ENCODE data around the gene NEDD4L.

The NEDD4L gene

GRCh38 chr18:58314284-58314683 lies 270.3 kb downstream of the NEDD4L start:
- H3K9me3 ChIP-seq (ENCODE audit: insufficient read depth, low read depth, low read length) = no peaks in the 10 kb centered on the region
- H3K27ac ChIP-seq (ENCODE audit: low read depth, low read length) = no peak overlapping the region
- no peak overlapping the region for H3K4me3 ChIP-seq (ENCODE audit: low read length)
- 87% methylated on average over 7 of the region's 7 CpGs for WGBS
- no peaks in the 10 kb centered on the region for H3K27me3 ChIP-seq (ENCODE audit: insufficient read depth, low read length)
- H3K9ac ChIP-seq (ENCODE audit: low read depth, low read length) = no peak overlapping the region
- H3K4me1 ChIP-seq (ENCODE audit: insufficient read depth, low read length) = peaks cover 22% of the 10 kb centered on the region
- H3K36me3 ChIP-seq (ENCODE audit: insufficient read depth, low read length) = no peaks in the 10 kb centered on the region

- H3K27ac ChIP-seq (ENCODE audit: low read depth, low read length) = no peak overlapping the region
- 86% methylated on average over 8 of the region's 8 CpGs for WGBS
- no peaks in the 10 kb centered on the region for H3K27me3 ChIP-seq (ENCODE audit: insufficient read depth, low read length)
- H3K4me3 ChIP-seq (ENCODE audit: low read length) = no peak overlapping the region
- H3K36me3 ChIP-seq (ENCODE audit: insufficient read depth, low read length) = no peaks in the 10 kb centered on the region
- peaks cover 22% of the 10 kb centered on the region for H3K4me1 ChIP-seq (ENCODE audit: insufficient read depth, low read length)
- no peaks in the 10 kb centered on the region for H3K9me3 ChIP-seq (ENCODE audit: insufficient read depth, low read depth, low read length)
- H3K9ac ChIP-seq (ENCODE audit: low read depth, low read length) = no peak overlapping the region
Observed at GRCh38 chr18:58315041-58315440, 271.0 kb downstream of the NEDD4L start.

GRCh38 chr18:58315739-58316215 lies 271.8 kb downstream of the NEDD4L start:
- H3K9ac ChIP-seq (ENCODE audit: low read depth, low read length) = no peak overlapping the region
- WGBS = 82% methylated on average over 15 of the region's 15 CpGs
- no peaks in the 10 kb centered on the region for H3K9me3 ChIP-seq (ENCODE audit: insufficient read depth, low read depth, low read length)
- no peaks in the 10 kb centered on the region for H3K27me3 ChIP-seq (ENCODE audit: insufficient read depth, low read length)
- H3K27ac ChIP-seq (ENCODE audit: low read depth, low read length) = no peak overlapping the region
- no peak overlapping the region for H3K4me3 ChIP-seq (ENCODE audit: low read length)
- no peaks in the 10 kb centered on the region for H3K36me3 ChIP-seq (ENCODE audit: insufficient read depth, low read length)
- H3K4me1 ChIP-seq (ENCODE audit: insufficient read depth, low read length) = peaks cover 22% of the 10 kb centered on the region

GRCh38 chr18:58316396-58317342 lies 272.6 kb downstream of the NEDD4L start:
- no peaks in the 10 kb centered on the region for H3K36me3 ChIP-seq (ENCODE audit: insufficient read depth, low read length)
- H3K9me3 ChIP-seq (ENCODE audit: insufficient read depth, low read depth, low read length) = no peaks in the 10 kb centered on the region
- H3K27ac ChIP-seq (ENCODE audit: low read depth, low read length) = no peak overlapping the region
- peaks cover 22% of the 10 kb centered on the region for H3K4me1 ChIP-seq (ENCODE audit: insufficient read depth, low read length)
- no peak overlapping the region for H3K4me3 ChIP-seq (ENCODE audit: low read length)
- no peaks in the 10 kb centered on the region for H3K27me3 ChIP-seq (ENCODE audit: insufficient read depth, low read length)
- WGBS = 60% methylated on average over 16 of the region's 16 CpGs
- no peak overlapping the region for H3K9ac ChIP-seq (ENCODE audit: low read depth, low read length)

GRCh38 chr18:58319719-58320118 lies 275.7 kb downstream of the NEDD4L start:
- H3K9ac ChIP-seq (ENCODE audit: low read depth, low read length) = no peak overlapping the region
- H3K9me3 ChIP-seq (ENCODE audit: insufficient read depth, low read depth, low read length) = no peaks in the 10 kb centered on the region
- 87% methylated on average over 2 of the region's 2 CpGs for WGBS
- H3K4me1 ChIP-seq (ENCODE audit: insufficient read depth, low read length) = peaks cover 22% of the 10 kb centered on the region
- H3K36me3 ChIP-seq (ENCODE audit: insufficient read depth, low read length) = peaks cover 11% of the 10 kb centered on the region
- H3K4me3 ChIP-seq (ENCODE audit: low read length) = no peak overlapping the region
- no peaks in the 10 kb centered on the region for H3K27me3 ChIP-seq (ENCODE audit: insufficient read depth, low read length)
- H3K27ac ChIP-seq (ENCODE audit: low read depth, low read length) = no peak overlapping the region

- Histone ChIP-seq H3K9ac (ENCODE audit: low read depth, low read length) (no peak overlapping the region), H3K4me1 (ENCODE audit: insufficient read depth, low read length) (peaks cover 14% of the 10 kb centered on the region), H3K36me3 (ENCODE audit: insufficient read depth, low read length) (peaks cover 23% of the 10 kb centered on the region), H3K9me3 (ENCODE audit: insufficient read depth, low read depth, low read length) (no peaks in the 10 kb centered on the region), H3K27ac (ENCODE audit: low read depth, low read length) (no peak overlapping the region), H3K27me3 (ENCODE audit: insufficient read depth, low read length) (no peaks in the 10 kb centered on the region), H3K4me3 (ENCODE audit: low read length) (no peak overlapping the region)
- WGBS = 67% methylated on average over 3 of the region's 3 CpGs
Observed at GRCh38 chr18:58320907-58321561, 277.0 kb downstream of the NEDD4L start.

GRCh38 chr18:58321986-58322385 lies 278.0 kb downstream of the NEDD4L start:
- 60% methylated on average over 6 of the region's 6 CpGs for WGBS
- Histone ChIP-seq H3K9ac (ENCODE audit: low read depth, low read length) (no peak overlapping the region), H3K27ac (ENCODE audit: low read depth, low read length) (no peak overlapping the region), H3K36me3 (ENCODE audit: insufficient read depth, low read length) (peaks cover 32% of the 10 kb centered on the region), H3K9me3 (ENCODE audit: insufficient read depth, low read depth, low read length) (no peaks in the 10 kb centered on the region), H3K27me3 (ENCODE audit: insufficient read depth, low read length) (no peaks in the 10 kb centered on the region), H3K4me1 (ENCODE audit: insufficient read depth, low read length) (peaks cover 5% of the 10 kb centered on the region; the same call in 1 of the 2 replicates), H3K4me3 (ENCODE audit: low read length) (no peak overlapping the region)

GRCh38 chr18:58322464-58322863 lies 278.4 kb downstream of the NEDD4L start:
- no peak overlapping the region for H3K27ac ChIP-seq (ENCODE audit: low read depth, low read length)
- WGBS = 95% methylated on average over 5 of the region's 5 CpGs
- peaks cover 35% of the 10 kb centered on the region for H3K36me3 ChIP-seq (ENCODE audit: insufficient read depth, low read length)
- no peak overlapping the region for H3K4me3 ChIP-seq (ENCODE audit: low read length)
- peaks cover under 1% of the 10 kb centered on the region; the same call in 1 of the 2 replicates for H3K4me1 ChIP-seq (ENCODE audit: insufficient read depth, low read length)
- no peaks in the 10 kb centered on the region for H3K27me3 ChIP-seq (ENCODE audit: insufficient read depth, low read length)
- H3K9me3 ChIP-seq (ENCODE audit: insufficient read depth, low read depth, low read length) = no peaks in the 10 kb centered on the region
- H3K9ac ChIP-seq (ENCODE audit: low read depth, low read length) = no peak overlapping the region

- WGBS = 97% methylated on average over 13 of the region's 15 CpGs
- Histone ChIP-seq H3K27me3 (ENCODE audit: insufficient read depth, low read length) (no peaks in the 10 kb centered on the region), H3K9me3 (ENCODE audit: insufficient read depth, low read depth, low read length) (no peaks in the 10 kb centered on the region), H3K4me3 (ENCODE audit: low read length) (no peak overlapping the region), H3K9ac (ENCODE audit: low read depth, low read length) (no peak overlapping the region), H3K27ac (ENCODE audit: low read depth, low read length) (no peak overlapping the region), H3K36me3 (ENCODE audit: insufficient read depth, low read length) (peaks cover 47% of the 10 kb centered on the region), H3K4me1 (ENCODE audit: insufficient read depth, low read length) (no peaks in the 10 kb centered on the region)
Observed at GRCh38 chr18:58323866-58324762, 280.1 kb downstream of the NEDD4L start.

GRCh38 chr18:58324824-58325480 lies 280.9 kb downstream of the NEDD4L start:
- Histone ChIP-seq H3K4me3 (ENCODE audit: low read length) (no peak overlapping the region), H3K36me3 (ENCODE audit: insufficient read depth, low read length) (peaks cover 55% of the 10 kb centered on the region), H3K27me3 (ENCODE audit: insufficient read depth, low read length) (no peaks in the 10 kb centered on the region), H3K4me1 (ENCODE audit: insufficient read depth, low read length) (no peaks in the 10 kb centered on the region), H3K27ac (ENCODE audit: low read depth, low read length) (no peak overlapping the region), H3K9ac (ENCODE audit: low read depth, low read length) (no peak overlapping the region), H3K9me3 (ENCODE audit: insufficient read depth, low read depth, low read length) (no peaks in the 10 kb centered on the region)
- WGBS = 94% methylated on average over 16 of the region's 16 CpGs
